Panc1 (cell line): ENCODE data around the gene HVCN1.

ENCODE experiments used
- CTCF ChIP-seq: fragments of 450-650 bp; IDR thresholded peaks from 2 replicates; pipeline ENCODE4 v1.5.1; 2017; ENCODE audit warnings: mild to moderate bottlenecking
- POLR2AphosphoS5 ChIP-seq: IDR thresholded peaks from 2 replicates; pipeline ENCODE4 v1.6.1; 2012; ENCODE audit warnings: mild to moderate bottlenecking, low read depth, low read length, moderate library complexity
- REST ChIP-seq, 2 experiments: IDR thresholded peaks; 2 replicates each; pipeline ENCODE4 v1.6.1; 2011 to 2012; ENCODE audit warnings: low read depth in 2 of 2, control low read depth in 1 of 2, low read length in 1 of 2, mild to moderate bottlenecking in 1 of 2, moderate library complexity in 1 of 2; ENCODE audit not compliant: insufficient read depth in 1 of 2
- SIN3A ChIP-seq: IDR thresholded peaks from 2 replicates; pipeline ENCODE4 v1.6.1; 2012; ENCODE audit warnings: low read depth, mild to moderate bottlenecking, low read length, moderate library complexity, borderline replicate concordance; ENCODE audit not compliant: insufficient read depth

- no peak for TF ChIP-seq REST (IDR thresholded peaks at IDR 0.05; ENCODE audit: insufficient read depth in 1 of 2, low read depth in 2 of 2, low read length in 1 of 2)
- no peak for TF ChIP-seq POLR2AphosphoS5
- TF ChIP-seq CTCF = no peak
- TF ChIP-seq SIN3A = no peak
Measured at GRCh38 chr12:110688446-110689280, at the start of gene HVCN1.
